ENCODE data around the gene SH3RF2. TPM values are rescaled to one million over a fixed set of nuclear protein-coding genes. Genes with fewer than 3 reads are reported as not detected.
A peak's percentile ranks its signal among the peaks of the same experiment; 100 is the strongest.

The SH3RF2 gene
- total and polyA plus RNA-seq, 9 of the 15 experiments (the other 6 are each of a cell fraction or from before 2014, with no cell fraction given) = 0.05 TPM; not detected in 8

GRCh38 chr5:146042628-146043279 is 106.4 kb downstream of the SH3RF2 start (continued):
- no peak for TF ChIP-seq FOXJ3 (CRISPR knock-in tag; IDR thresholded peaks at IDR 0.05)
- no peak for TF ChIP-seq MYNN (IDR thresholded peaks at IDR 0.05)
- no peak for TF ChIP-seq MYNN (CRISPR knock-in tag; IDR thresholded peaks at IDR 0.05)
- TF ChIP-seq SIN3A (IDR thresholded peaks at IDR 0.05; ENCODE audit: borderline replicate concordance in 2 of 2, control insufficient read depth in 1 of 2, low read depth in 2 of 2, low read length in 2 of 2) = no peak
- TF ChIP-seq ZNF589 (CRISPR knock-in tag; IDR thresholded peaks at IDR 0.05; ENCODE audit: low read depth) = no peak
- TF ChIP-seq FOSL1 (tag; conservative IDR thresholded peaks at IDR 0.05) = peak; percentile 91
- 0 out of 2 replicates have a peak, but pooled peaks have one; percentile 9 for TF ChIP-seq SPI1 (IDR thresholded peaks at IDR 0.05; ENCODE audit: borderline replicate concordance, low read depth, low read length)
- TF ChIP-seq ZNF41 (CRISPR knock-in tag; conservative IDR thresholded peaks at IDR 0.05) = no peak
- no peak for TF ChIP-seq SFPQ (IDR thresholded peaks at IDR 0.05; ENCODE audit: low read depth, low read length)
- TF ChIP-seq ZNF280A (IDR thresholded peaks at IDR 0.05; ENCODE audit: low read depth, partially characterized antibody) = no peak
- TF ChIP-seq YBX1 (IDR thresholded peaks at IDR 0.05) = no peak
- no peak for TF ChIP-seq GMEB1 (CRISPR knock-in tag; IDR thresholded peaks at IDR 0.05)
- no peak for TF ChIP-seq ZNF77 (CRISPR knock-in tag; IDR thresholded peaks at IDR 0.05)
- TF ChIP-seq MAFG (tag; conservative IDR thresholded peaks at IDR 0.05) = no peak
- TF ChIP-seq BRD4 (IDR thresholded peaks at IDR 0.05) = no peak
- no peak for TF ChIP-seq HOXB6 (CRISPR knock-in tag; IDR thresholded peaks at IDR 0.05; ENCODE audit: borderline replicate concordance)
- TF ChIP-seq JUND (IDR thresholded peaks at IDR 0.05; ENCODE audit: borderline replicate concordance, low read depth, low read length) = peak; percentile 84
- peak; percentile 66; the same call in 1 of the 3 replicates for TF ChIP-seq JUND (tag; IDR thresholded peaks at IDR 0.05; ENCODE audit: borderline replicate concordance, low read depth, low read length)
- TF ChIP-seq ZNF146 (CRISPR knock-in tag; IDR thresholded peaks at IDR 0.05; ENCODE audit: unreplicated experiment) = no peak
- TF ChIP-seq TFAP4 (CRISPR knock-in tag; IDR thresholded peaks at IDR 0.05; ENCODE audit: borderline replicate concordance) = peak; percentile 59
- no peak for TF ChIP-seq ZNF12 (CRISPR knock-in tag; IDR thresholded peaks at IDR 0.05)
- TF ChIP-seq ZNF239 (CRISPR knock-in tag; IDR thresholded peaks at IDR 0.05) = no peak

Measured in K562 (cell line).